ENCODE data around the gene NPY.
"Not testable (repeated sequence)": the region's sequence is repeated elsewhere in the genome, so short reads cannot be mapped to it uniquely, and the experiment has no call there.

Gene NPY

DNA sequence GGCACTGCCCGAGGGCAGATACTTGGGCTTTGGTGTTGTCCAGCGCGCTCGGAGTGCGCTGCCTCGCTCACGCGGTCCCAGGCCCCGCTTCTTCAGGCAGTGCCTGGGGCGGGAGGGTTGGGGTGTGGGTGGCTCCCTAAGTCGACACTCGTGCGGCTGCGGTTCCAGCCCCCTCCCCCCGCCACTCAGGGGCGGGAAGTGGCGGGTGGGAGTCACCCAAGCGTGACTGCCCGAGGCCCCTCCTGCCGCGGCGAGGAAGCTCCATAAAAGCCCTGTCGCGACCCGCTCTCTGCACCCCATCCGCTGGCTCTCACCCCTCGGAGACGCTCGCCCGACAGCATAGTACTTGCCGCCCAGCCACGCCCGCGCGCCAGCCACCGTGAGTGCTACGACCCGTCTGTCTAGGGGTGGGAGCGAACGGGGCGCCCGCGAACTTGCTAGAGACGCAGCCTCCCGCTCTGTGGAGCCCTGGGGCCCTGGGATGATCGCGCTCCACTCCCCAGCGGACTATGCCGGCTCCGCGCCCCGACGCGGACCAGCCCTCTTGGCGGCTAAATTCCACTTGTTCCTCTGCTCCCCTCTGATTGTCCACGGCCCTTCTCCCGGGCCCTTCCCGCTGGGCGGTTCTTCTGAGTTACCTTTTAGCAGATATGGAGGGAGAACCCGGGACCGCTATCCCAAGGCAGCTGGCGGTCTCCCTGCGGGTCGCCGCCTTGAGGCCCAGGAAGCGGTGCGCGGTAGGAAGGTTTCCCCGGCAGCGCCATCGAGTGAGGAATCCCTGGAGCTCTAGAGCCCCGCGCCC is at the start of gene NPY:
NPY (plus strand) TSS at position 294 of the 802 bp plus-strand sequence. CDS start 1,051 bp downstream, outside the sequence.
- DNase-seq = peak; percentile 11

DNA sequence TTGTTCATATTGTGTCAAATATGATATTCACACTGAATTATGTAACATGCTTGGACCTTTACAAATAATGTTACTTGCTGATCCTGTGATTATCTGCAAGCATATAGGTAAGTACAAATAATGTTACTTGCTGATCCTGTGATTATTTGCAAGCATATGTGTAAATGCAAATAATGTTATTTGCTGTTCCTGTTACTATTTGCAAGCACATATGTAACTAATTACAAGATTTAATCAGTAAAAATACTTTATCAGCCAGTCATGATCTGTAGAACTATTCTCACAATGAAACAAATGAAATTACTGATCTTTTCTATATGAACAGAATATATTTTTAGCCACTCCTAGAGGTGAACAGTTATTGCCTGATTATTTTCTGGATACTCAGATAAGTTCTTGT is 44.7 kb upstream of the NPY start:
- DNase-seq = no peak

DNA sequence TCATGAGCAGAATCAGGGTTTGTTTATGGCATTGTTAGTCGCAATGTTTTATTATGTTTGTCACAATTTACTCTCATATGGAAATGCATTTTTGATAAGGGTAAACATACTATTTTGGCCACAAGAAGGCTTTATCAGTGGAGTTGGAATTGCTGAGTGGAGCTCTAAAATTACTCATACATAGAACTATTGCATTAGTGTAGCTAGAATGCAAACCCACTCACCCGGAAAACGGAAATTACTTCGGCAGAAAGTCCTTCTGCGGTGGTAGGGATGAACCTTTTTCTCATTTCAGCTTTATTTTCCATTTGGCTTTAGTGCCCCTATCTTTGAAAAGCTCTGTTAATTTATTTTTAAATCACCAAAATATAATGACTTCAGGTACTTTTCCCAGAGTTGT is 42.8 kb upstream of the NPY start:
- no peak for DNase-seq

DNA sequence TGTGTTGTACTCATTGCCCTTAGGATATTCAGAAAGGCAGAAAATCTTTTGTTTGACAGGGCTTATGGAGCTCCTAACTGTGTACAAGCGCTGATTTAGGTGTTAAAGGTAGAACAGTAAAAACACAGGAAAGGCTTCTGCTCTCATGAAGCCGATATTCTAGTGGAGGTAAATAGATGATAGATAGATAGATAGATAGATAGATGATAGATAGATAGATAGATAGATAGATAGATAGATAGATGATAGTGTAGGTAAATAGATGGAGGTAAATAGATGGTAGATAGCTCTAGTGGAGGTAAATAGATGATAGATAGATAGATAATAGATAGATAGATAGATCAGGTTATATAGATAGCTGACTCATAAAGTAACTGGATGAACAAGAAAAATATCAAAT is 39.4 kb upstream of the NPY start:
- no peak for DNase-seq

DNA sequence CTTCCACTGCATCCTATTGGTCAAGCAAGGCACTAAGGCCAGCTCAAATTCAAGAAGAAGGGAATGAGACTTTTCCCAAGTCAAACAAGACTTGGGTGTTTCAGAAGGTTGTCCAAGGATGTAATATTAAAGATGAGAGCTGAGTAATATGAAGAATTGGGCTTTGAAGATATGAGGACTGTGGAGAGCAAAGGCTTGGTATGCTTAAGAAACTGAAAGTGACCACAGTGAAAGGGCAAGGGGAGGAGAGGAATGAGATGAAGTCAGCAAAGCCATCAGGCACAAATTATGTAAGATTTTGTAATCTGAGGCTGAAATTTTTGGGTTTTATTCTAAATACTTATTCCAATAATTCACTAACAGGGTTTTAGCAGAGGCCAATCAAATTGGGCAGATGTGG is 38.6 kb upstream of the NPY start:
- no peak for DNase-seq

DNA sequence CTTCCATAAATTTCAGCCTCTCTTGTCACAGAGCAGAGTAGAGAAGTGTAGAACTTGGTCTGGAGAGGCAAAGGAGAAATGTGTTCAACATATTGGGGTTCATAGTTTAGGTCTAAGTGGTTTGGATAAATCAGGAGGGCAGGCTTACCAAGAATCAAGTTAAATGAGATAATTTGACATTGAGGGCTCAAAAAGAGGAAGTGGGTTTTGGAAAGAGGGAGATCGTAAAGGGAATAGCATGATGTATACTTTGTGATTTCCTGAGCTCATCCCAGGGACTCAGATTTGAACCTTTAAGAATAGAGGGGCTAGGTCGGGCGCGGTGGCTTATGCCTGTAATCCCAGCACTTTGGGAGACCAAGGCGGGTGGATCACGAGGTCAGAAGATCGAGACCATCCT is 34.7 kb upstream of the NPY start:
- no peak for DNase-seq

DNA sequence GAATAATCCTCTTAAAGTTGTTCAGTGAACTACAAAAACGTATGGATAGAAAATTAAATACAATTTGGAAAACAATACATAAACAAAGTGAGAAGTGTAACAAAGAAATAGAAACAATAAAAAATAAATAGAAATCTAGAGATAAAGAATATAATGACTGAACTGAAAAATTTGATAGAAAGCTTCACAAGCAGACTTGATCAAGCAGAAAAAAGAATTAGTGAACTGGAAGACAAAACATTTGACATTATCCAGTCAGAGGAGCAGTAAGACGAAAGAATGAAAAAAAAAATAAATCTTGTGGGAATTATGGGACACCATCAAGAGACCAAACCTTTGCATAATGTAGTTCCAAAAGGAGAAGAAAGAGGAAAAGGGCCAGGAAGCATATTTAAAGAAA is 32.4 kb upstream of the NPY start:
- no peak for DNase-seq

DNA sequence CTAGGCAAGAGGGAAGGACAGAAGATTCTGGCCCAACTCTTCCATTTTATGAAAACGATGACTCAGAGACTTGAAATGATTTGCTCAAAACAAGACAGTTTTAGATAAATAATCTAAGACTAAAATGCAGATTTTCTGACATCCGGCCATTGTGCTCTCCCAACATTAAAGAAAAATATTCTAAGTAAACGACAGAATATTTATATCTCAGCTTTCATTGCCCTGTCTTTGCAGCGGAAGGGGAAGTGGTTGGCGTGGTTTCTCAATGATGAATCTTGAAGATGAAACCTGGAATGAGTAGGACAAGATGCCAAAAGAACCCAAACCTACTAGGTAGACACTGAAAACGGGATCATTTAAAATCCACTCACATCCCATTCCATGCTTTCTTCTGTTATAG is 28.9 kb upstream of the NPY start:
- no peak for DNase-seq

DNA sequence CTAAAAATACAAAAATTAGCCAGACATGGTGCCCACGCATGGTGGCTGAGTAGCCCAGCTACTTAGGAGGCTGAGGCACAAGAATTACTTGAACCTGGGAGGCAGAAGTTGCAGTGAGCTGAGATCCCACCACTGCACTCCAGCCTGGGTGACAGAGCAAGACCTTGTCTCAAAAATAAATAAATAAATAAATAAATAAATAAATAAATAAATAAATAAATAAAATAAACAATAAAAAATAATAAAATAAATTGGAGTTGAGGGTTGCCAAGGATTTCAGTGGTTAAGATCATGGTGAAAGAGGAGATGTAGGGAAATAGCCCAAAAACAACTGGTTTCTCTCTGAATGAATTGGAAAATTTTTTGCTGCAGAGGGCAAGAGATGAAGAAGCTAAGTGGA is 25.7 kb upstream of the NPY start:
- DNase-seq = not testable (repeated sequence)

DNA sequence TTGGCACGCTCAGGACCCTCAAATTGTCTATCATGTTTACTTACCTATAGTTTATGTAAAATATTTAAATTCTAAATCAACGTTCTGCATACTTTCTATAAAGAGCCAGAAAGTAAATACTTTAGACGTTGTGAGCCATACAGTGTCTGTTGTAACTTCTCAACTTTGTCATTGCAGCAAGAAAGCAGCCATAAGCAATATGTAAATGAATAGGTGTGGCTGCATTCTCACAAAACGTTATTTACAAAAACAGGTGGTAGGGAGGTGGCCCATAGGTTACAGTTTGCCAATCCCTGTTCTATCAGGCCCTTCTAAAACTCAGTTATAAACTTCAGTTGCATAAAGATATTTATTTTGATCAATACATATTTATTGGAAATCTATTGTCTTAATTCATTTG is 12.1 kb upstream of the NPY start:
- DNase-seq = no peak

DNA sequence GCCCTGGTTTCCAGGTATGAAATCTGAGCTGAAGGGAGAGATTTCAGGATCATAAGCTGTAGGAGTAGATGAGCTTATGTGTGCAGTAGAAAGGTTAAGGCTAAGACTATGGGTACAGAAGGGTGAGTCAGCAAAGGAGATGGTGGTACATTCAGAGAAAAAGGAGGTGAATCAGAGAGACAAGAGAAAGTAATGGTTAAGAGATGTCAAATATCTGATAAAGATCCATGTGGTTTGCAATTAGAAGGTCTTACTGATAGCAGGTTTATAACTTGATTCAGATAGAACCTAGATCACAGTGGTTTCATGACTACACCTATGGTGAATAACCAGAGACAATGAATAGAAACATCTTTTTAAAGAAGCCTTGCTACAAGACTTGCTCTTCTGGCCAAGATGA is 4.5 kb upstream of the NPY start:
- no peak for DNase-seq

DNA sequence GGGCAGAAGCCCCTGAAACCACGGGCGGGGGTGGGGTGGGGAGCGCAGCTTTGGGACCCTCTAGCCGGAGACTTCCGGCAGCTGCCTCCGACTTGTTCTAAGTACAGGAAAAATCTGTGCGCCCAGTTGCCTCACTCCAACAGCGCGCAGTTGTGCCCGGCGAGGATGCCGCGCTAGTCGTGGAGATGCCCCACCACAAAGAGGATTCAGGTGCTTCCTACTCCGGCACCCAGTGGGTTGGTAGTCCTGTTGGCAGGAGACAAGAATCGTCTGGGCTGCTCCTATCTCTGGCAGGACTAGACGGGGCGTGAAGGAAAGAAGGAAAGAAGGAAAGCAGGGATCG is 465 bp upstream of the NPY start:
- DNase-seq = no peak

DNA sequence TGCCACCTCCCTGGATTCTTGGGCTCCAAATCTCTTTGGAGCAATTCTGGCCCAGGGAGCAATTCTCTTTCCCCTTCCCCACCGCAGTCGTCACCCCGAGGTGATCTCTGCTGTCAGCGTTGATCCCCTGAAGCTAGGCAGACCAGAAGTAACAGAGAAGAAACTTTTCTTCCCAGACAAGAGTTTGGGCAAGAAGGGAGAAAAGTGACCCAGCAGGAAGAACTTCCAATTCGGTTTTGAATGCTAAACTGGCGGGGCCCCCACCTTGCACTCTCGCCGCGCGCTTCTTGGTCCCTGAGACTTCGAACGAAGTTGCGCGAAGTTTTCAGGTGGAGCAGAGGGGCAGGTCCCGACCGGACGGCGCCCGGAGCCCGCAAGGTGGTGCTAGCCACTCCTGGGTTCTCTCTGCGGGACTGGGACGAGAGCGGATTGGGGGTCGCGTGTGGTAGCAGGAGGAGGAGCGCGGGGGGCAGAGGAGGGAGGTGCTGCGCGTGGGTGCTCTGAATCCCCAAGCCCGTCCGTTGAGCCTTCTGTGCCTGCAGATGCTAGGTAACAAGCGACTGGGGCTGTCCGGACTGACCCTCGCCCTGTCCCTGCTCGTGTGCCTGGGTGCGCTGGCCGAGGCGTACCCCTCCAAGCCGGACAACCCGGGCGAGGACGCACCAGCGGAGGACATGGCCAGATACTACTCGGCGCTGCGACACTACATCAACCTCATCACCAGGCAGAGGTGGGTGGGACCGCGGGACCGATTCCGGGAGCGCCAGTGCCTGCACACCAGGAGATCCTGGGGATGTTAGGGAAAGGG is 913 bp downstream of the NPY start:
- DNase-seq = no peak

DNA sequence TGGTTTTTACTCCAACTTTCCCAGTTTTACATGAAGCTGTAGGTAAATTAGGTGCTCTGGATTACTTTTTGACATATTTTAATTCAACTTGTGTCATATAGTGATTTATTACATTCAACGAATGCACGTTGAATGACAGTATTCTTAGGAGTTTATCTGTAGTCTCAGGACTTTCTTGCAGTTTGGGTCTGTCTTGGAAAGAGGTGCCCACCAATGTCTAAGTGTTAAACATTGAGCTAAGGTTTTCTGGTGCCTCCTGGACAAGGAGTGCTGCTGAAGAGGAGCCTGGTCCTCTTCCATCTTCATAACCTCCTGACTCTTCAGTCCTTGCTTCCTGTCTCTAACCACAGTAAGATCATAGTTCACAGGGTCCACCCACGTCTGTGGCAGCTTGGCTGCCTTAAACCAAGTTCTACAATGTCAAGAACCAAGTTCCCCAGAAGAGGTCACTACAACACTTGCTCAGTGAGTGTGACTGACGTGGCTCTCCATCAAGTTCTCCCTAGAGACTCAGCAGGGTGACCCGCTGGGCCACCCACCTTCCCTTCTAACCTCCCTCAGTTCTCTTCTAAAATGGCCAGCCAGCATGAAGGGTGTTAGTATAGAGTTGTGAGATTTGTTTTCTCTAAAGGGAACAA is 6.1 kb downstream of the NPY start:
- no peak for DNase-seq

DNA sequence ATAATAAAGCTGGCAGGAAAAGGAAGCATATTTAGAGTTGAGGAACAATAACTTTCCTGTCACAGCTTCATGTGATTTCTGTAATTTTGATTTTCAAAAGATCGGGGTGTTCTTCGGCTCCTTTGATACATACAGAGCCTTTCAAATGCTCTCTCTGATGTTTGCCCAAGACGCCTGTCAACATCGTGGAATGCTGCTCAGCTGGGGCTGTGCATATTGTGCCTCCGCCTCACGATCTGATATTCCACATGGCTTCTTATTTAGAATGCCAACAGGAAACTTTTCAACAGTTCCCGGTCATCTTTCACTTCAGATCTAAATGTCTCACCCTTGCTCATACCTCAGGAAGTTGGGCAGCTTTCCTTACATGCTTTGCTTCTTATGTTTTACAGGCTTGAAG is 7.3 kb downstream of the NPY start:
- no peak for DNase-seq

DNA sequence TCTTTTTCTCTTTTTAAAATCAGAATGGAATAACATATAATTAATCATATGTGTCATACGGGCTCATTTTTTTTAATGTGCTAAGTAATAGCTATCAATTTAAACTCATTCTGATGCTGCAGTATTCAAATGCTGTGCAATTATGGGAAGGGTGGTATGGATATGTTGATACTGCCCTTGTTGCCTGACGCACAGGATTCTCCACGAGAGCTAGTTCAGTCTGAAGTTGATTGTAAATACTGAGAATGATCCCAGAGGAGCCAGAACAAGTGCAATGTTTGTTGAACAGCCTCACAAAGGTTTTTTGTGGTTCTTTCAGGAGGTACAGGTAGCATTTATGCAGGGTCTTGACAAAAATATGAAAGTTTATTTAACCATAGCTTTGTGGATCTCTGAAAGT is 13.4 kb downstream of the NPY start:
- DNase-seq = no peak

DNA sequence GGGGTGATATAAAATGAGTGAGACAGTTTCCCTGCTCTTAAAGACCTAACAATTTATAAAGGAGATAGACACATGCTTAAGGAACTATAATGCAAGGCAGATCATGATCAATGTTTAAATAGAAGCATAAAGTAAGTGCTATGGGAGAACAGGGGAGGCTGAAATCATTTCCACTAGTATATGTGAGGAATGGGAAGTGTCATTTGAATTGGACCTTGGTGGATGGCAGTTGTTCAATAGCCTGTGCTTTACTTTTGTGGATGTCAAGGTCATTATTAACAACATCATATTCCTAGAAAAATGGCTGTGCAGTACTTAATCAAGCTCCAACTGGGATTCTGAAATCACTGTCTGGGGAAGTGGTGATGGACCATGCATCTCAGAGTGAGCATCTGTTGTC is 14.7 kb downstream of the NPY start:
- no peak for DNase-seq

DNA sequence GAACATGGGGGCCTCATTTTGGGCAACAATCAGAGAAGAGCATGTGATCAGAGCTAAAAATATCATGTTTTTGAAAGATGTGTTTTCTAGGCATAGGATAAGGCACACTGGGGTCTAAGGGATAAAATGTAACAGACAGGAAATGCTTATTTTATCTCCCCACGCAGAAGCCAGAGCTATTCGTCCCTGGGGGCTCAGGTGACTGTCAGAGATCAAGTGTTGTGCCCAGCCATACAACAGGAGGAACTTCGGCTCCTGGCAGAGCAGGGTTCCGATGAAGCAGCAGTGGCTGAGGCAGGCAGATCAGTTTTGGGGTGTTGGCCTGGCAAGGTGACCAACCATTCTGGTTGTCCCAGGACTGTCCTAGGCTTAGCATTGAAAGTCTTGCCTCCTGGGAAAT is 15.2 kb downstream of the NPY start:
- no peak for DNase-seq

DNA sequence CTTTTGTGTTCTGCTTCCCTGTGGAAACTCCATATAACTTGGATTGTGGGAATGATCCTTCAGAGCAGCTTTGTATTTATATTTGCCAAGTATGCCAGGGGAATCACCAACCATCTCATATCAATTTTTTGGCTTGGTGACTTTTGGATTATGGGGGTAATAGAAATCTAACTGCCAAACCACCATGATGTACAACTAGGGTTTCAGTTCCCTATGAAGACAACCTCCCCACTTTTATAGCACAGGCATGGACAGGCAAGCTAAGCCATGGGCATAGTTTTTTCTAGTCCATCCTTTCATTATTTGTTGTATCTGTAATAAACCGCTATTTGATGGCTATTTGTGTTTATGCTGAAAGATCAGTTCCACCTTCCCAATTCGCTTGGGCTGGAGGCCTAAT is 17.7 kb downstream of the NPY start:
- DNase-seq = no peak

DNA sequence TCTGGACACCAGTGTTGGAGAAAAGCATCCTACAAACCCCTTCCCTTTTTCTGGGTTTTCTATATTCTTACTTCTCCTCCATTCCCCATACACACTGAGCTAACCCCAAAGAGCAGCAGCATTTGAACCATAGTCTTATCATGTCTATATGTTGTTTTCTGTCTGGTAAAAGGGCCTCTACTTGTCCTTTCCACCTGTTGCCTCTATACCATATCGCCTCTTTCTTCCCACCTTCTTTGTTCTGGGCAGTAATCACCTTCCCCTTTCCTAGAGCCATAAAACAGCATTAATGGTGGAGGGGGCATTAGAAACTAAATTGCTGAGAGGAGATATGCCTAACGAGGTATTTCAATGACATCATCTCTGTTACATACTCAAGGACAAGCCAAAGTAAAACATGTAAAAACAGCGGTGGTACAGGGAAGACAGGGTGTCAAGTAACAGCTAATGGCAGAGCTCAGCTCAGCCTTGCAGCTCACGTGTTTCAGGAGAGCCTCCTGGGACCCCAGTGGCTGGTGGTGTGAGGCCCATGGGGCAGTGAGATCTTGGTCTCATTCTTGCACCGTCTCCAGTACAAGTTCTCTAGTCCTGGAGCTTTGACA is 20.6 kb downstream of the NPY start:
- no peak for DNase-seq

DNA sequence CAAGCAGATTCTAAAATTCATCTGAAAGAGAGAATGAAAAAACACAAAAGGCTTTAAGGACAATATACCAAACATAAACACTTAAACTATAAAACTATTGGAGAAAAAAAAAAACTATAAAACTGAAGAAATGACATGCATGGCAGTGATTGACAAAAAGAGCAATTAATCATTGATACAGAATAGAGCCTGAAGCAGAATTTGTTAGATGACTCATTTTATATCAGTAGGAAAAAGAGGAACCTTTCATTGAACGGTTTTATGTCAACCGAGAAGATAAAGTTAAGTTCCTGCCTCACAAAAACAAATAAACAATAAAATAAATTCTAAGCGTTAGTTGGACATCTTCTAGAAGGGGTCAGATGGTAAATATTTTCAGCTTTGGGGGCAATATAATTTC is 23.3 kb downstream of the NPY start:
- no peak for DNase-seq

DNA sequence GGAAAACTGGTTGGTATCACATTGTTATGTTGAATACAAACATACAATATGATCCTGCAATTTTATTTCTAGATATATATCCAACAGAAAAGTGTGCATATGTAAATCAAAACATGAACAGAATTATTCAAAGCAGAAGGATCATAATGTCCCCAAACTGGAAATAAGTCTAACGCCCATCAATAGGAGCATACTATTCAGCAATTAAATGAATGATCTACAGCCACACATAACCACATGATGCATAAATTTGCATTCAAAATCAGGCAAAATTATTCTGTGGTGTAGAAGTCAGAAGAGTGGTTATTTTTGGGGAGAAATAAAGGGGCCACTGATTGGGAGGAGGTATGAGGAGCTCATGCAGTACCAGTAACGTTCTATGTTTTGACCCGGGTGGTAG is 28.6 kb downstream of the NPY start:
- DNase-seq = no peak

DNA sequence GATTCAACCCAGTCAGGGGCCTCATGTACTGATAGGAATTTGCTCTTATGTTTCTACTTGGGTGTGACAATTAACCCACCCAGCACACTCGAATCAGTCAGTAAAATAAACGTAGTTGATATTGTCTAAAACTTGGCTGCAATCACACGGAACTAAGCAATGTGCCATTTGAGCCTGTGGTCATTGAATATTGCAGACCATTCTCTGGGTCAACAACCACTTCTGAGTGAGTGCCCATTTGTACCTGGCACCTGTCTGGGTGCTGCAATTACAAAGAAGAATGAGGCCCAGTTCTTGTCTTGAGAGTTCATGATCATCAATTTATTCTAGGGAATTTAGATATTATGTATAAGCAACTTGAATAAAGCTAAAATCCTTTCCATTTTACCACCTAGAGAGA is 29.8 kb downstream of the NPY start:
- no peak for DNase-seq

DNA sequence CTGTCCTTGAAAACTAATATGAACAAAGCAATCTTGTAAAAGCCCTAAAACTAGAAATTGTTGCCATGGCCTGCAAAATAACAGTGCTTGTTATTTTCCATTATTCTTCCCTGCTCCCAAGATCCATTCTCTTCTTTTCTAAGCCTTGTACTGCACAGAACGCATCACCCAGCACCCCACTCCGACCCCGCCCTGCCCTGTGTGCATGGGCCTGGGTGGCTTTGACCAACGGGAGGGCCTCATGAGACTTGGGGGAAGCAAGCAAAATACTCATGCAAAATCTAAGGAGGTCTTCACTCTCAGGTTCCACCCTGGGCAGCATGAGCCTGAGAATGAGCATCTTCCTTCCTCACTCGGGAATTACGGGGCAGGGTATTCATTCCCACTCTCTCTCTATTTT is 32.4 kb downstream of the NPY start:
- no peak for DNase-seq
